IMR-90 (cell line): Measurements from ENCODE around the gene SRPRB.

Experiments used
- FOS ChIP-seq: fragments of 150-350 bp; IDR thresholded peaks from 2 replicates; pipeline ENCODE4 v1.6.1; 2016; ENCODE audit warnings: low read depth, low read length
- MAFK ChIP-seq: IDR thresholded peaks from 2 replicates; pipeline ENCODE4 v1.6.1; 2012; ENCODE audit warnings: low read depth, low read length, improper control_type of control experiment
- MAZ ChIP-seq: IDR thresholded peaks from 2 replicates; pipeline ENCODE4 v1.6.1; 2012; ENCODE audit warnings: low read depth, mild to moderate bottlenecking, low read length, improper control_type of control experiment, moderate library complexity, borderline replicate concordance
- RCOR1 ChIP-seq: IDR thresholded peaks from 2 replicates; pipeline ENCODE4 v1.6.1; 2012; ENCODE audit warnings: mild to moderate bottlenecking, low read length, improper control_type of control experiment; ENCODE audit not compliant: insufficient replicate concordance
- TF ChIP-seq, protein P1 (sequence below): conservative IDR thresholded peaks from 2 replicates; pipeline ENCODE4 v1.5.1; 2012; ENCODE audit warnings: mild to moderate bottlenecking, low read depth, low read length, improper control_type of control experiment
- TF ChIP-seq, protein P2 (sequence below): fragments of 150-350 bp; IDR thresholded peaks from 2 replicates; pipeline ENCODE4 v1.6.1; 2017; ENCODE audit warnings: mild to moderate bottlenecking, antibody characterized with exemption, low read length, low read depth

DNA sequence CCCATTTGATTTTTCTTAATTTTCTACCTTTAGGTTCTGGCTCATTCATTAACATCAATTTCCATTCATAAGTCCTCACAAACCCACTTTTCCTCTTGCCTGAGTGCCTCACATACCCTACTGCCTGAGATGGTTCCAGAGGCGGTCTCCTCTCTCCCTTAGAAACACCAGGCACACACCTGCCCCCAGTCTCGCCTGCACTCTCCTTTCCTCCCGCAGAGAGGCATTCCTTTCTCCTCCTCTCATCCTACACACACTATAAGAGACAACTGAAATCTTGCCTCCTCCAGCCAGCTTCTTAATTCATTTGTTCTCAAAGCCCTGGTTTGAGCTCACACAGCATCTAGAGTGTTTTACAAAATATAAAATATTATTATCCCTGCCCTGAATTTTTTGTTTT is 31.9 kb upstream of the SRPRB start:
- TF ChIP-seq MAFK (no peak), MAZ (no peak), RCOR1 (no peak), FOS (no peak)
- TF ChIP-seq, protein P1, sequence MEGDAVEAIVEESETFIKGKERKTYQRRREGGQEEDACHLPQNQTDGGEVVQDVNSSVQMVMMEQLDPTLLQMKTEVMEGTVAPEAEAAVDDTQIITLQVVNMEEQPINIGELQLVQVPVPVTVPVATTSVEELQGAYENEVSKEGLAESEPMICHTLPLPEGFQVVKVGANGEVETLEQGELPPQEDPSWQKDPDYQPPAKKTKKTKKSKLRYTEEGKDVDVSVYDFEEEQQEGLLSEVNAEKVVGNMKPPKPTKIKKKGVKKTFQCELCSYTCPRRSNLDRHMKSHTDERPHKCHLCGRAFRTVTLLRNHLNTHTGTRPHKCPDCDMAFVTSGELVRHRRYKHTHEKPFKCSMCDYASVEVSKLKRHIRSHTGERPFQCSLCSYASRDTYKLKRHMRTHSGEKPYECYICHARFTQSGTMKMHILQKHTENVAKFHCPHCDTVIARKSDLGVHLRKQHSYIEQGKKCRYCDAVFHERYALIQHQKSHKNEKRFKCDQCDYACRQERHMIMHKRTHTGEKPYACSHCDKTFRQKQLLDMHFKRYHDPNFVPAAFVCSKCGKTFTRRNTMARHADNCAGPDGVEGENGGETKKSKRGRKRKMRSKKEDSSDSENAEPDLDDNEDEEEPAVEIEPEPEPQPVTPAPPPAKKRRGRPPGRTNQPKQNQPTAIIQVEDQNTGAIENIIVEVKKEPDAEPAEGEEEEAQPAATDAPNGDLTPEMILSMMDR: no peak
- TF ChIP-seq, protein P2, sequence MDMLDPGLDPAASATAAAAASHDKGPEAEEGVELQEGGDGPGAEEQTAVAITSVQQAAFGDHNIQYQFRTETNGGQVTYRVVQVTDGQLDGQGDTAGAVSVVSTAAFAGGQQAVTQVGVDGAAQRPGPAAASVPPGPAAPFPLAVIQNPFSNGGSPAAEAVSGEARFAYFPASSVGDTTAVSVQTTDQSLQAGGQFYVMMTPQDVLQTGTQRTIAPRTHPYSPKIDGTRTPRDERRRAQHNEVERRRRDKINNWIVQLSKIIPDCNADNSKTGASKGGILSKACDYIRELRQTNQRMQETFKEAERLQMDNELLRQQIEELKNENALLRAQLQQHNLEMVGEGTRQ: no peak
